PC-9 (cell line): ENCODE measurements around the gene KCNJ6. TPM values are rescaled to one million over a fixed set of nuclear protein-coding genes. Genes with fewer than 3 reads are reported as not detected.

Experiments used
- BruUV-seq: library from RNA; stranded (reverse); fragments of 400-500 nt; replicated peaks from 2 replicates; lab custom pipeline; 2021; lab: Mats Ljungman, UMichigan
- CTCF ChIA-PET: fragments of 300-600 bp; sonication (Branson Sonifier 250); formaldehyde crosslinking; loops from one replicate; lab custom pipeline; 2022; ENCODE audit warnings: antibody characterized with exemption; lab: Charles Lee
- POLR2A ChIA-PET: fragments of 300-600 bp; sonication (Branson Sonifier 250); formaldehyde crosslinking; loops from one replicate; lab custom pipeline; 2022; ENCODE audit warnings: antibody characterized with exemption; ENCODE audit not compliant: unreplicated experiment; lab: Charles Lee
- DNase-seq, 2 experiments: peaks; one replicate each; pipeline versions ENCODE4 v3.0.0 to v3.0.0-alpha.2; 2015 to 2022; ENCODE audit warnings: mixed read lengths in 1 of 2
- H2AFZ ChIP-seq: fragments of 200-600 bp; sonication (generic); 2 replicates; pipeline ENCODE4 v1.8.1; 2017; ENCODE audit warnings: antibody characterized with exemption
- H3F3A ChIP-seq: fragments of 200-600 bp; sonication (generic); 2 replicates; pipeline ENCODE4 v1.8.1; 2017; ENCODE audit warnings: antibody characterized with exemption, mild to moderate bottlenecking, low read depth; ENCODE audit not compliant: insufficient read depth
- H3K27ac ChIP-seq: fragments of 200-600 bp; sonication (generic); 2 replicates; pipeline ENCODE4 v1.6.1; 2016; ENCODE audit warnings: mixed run types
- H3K27me3 ChIP-seq: fragments of 200-600 bp; sonication (generic); 2 replicates; pipeline ENCODE4 v1.6.1; 2016; ENCODE audit warnings: low read depth, mixed run types; ENCODE audit not compliant: insufficient read depth
- H3K36me3 ChIP-seq: fragments of 200-600 bp; sonication (generic); 2 replicates; pipeline ENCODE4 v1.6.1; 2016; ENCODE audit warnings: low read depth, mixed run types
- H3K4me1 ChIP-seq: fragments of 200-600 bp; sonication (generic); replicated peaks from 2 replicates; pipeline ENCODE4 v1.6.1; 2016; ENCODE audit warnings: mixed run types; ENCODE audit not compliant: insufficient read depth
- H3K4me2 ChIP-seq: fragments of 200-600 bp; sonication (generic); 2 replicates; pipeline ENCODE4 v1.6.1; 2017; ENCODE audit warnings: mixed run types
- H3K4me3 ChIP-seq: fragments of 200-600 bp; sonication (generic); 2 replicates; pipeline ENCODE4 v1.6.1; 2016; ENCODE audit warnings: mixed run types
- H3K79me2 ChIP-seq: fragments of 200-600 bp; sonication (generic); 2 replicates; pipeline ENCODE4 v1.6.1; 2017; ENCODE audit warnings: low read depth, mixed run types
- H3K9me2 ChIP-seq: fragments of 200-600 bp; sonication (generic); 2 replicates; pipeline ENCODE4 v1.8.1; 2017; ENCODE audit warnings: mild to moderate bottlenecking; ENCODE audit not compliant: insufficient read depth
- H3K9me3 ChIP-seq: fragments of 200-600 bp; sonication (generic); 2 replicates; pipeline ENCODE4 v1.8.1; 2016; ENCODE audit warnings: low read depth; ENCODE audit not compliant: insufficient read depth
- H4K20me1 ChIP-seq: fragments of 200-600 bp; sonication (generic); 2 replicates; pipeline ENCODE4 v1.8.1; 2017; ENCODE audit not compliant: insufficient read depth
- CTCF ChIP-seq: fragments of 200-600 bp; sonication (generic); conservative IDR thresholded peaks from 2 replicates; pipeline ENCODE4 v1.6.1; 2017; ENCODE audit warnings: mixed run types, antibody characterized with exemption, mild to moderate bottlenecking, moderate library complexity
- EZH2 ChIP-seq: fragments of 200-600 bp; sonication (generic); IDR thresholded peaks from 2 replicates; pipeline ENCODE4 v1.8.0; 2017; ENCODE audit warnings: antibody characterized with exemption, low read depth
- intact Hi-C: fragments of 100-400 bp; cut with micrococcal nuclease; formaldehyde crosslinking; loops from one replicate; pipeline ENCODE4 v1.10.0; 2022; ENCODE audit not compliant: unreplicated experiment
- total RNA-seq: library from RNA; stranded (reverse); gene quantifications from 2 replicates; pipeline ENCODE4 v1.2.3, GENCODE V29; 2021

KCNJ6 gene
- total RNA-seq, 1 experiment from 2014 or later: not detected

- H3K27me3 ChIP-seq: no peaks in the 10 kb centered on the region
- no peak overlapping the region for H3K27ac ChIP-seq
- H3K9me3 ChIP-seq: no peaks in the 10 kb centered on the region
- H3F3A ChIP-seq: no peaks in the 10 kb centered on the region
- no peaks in the 10 kb centered on the region for H3K9me2 ChIP-seq
- no TSS peak for BruUV-seq
- H3K4me3 ChIP-seq: no peak overlapping the region
- no peak overlapping the region for H3K4me2 ChIP-seq
- no peaks in the 10 kb centered on the region for H4K20me1 ChIP-seq
- no peaks in the 10 kb centered on the region for H3K4me1 ChIP-seq
- intact Hi-C loops: no loop called here
- no peak overlapping the region for H2AFZ ChIP-seq
- CTCF ChIA-PET: no interaction called here
- TF ChIP-seq EZH2 (no peak), CTCF (no peak)
- POLR2A ChIA-PET: no interaction called here
- no peaks in the 10 kb centered on the region for H3K36me3 ChIP-seq
- H3K79me2 ChIP-seq: no peaks in the 10 kb centered on the region
- no peak for DNase-seq
Measured at GRCh38 chr21:37702241-37702640, 214.0 kb downstream of the KCNJ6 start.

- no peaks in the 10 kb centered on the region for H3K36me3 ChIP-seq
- H3F3A ChIP-seq: no peaks in the 10 kb centered on the region
- BruUV-seq: no TSS peak
- H3K4me1 ChIP-seq: no peaks in the 10 kb centered on the region
- ChIA-PET CTCF (interaction anchor here (0.6 to 0.9 kb wide), 3 partner anchors 11 to 57 kb away, joined by 3 read pairs; no protein-coding TSS in a partner anchor), POLR2A (no interaction called here)
- no peak overlapping the region for H3K4me3 ChIP-seq
- no peak for TF ChIP-seq EZH2
- TF ChIP-seq CTCF: peak; percentile 67
- H2AFZ ChIP-seq: no peak overlapping the region
- H3K9me2 ChIP-seq: no peaks in the 10 kb centered on the region
- H3K9me3 ChIP-seq: no peaks in the 10 kb centered on the region
- no peaks in the 10 kb centered on the region for H3K27me3 ChIP-seq
- no peak overlapping the region for H3K4me2 ChIP-seq
- no peaks in the 10 kb centered on the region for H3K79me2 ChIP-seq
- H4K20me1 ChIP-seq: no peaks in the 10 kb centered on the region
- no peak overlapping the region for H3K27ac ChIP-seq
- intact Hi-C loops: no loop called here
- DNase-seq: peak; percentile 8 to 53
Measured at GRCh38 chr21:37700641-37701202, 215.5 kb downstream of the KCNJ6 start.

- no peak for TF ChIP-seq EZH2
- TF ChIP-seq CTCF: no peak
- ChIA-PET POLR2A (no interaction called here), CTCF (interaction anchor here (0.7 kb wide), 1 partner anchor 143 kb away, joined by 3 read pairs; no protein-coding TSS in a partner anchor)
- no peak for DNase-seq
- no peaks in the 10 kb centered on the region for H3K36me3 ChIP-seq
- no peaks in the 10 kb centered on the region for H3K9me3 ChIP-seq
- no peaks in the 10 kb centered on the region for H3K79me2 ChIP-seq
- H3K4me2 ChIP-seq: no peak overlapping the region
- H3K27ac ChIP-seq: no peak overlapping the region
- no peaks in the 10 kb centered on the region for H3K9me2 ChIP-seq
- no peak overlapping the region for H2AFZ ChIP-seq
- no peak overlapping the region for H3K4me3 ChIP-seq
- H3K27me3 ChIP-seq: 0 out of 2 replicates have a peak, but pooled peaks cover 3% of the 10 kb centered on the region
- H3F3A ChIP-seq: no peaks in the 10 kb centered on the region
- no peaks in the 10 kb centered on the region for H3K4me1 ChIP-seq
- intact Hi-C loops: no loop called here
- no TSS peak for BruUV-seq
- H4K20me1 ChIP-seq: no peaks in the 10 kb centered on the region
Measured at GRCh38 chr21:37699024-37699775, 217.1 kb downstream of the KCNJ6 start.
